ENCODE results near the gene CMIP. TPM values are rescaled to one million over a fixed set of nuclear protein-coding genes. Genes with fewer than 3 reads are reported as not detected.
A peak's percentile ranks its signal among the peaks of the same experiment; 100 is the strongest.

CMIP gene
- total and polyA plus RNA-seq, 7 donors = 1.4 to 8.9 (median 4.1) TPM

GRCh38 chr16:81745704-81746558, 301.3 kb downstream of the CMIP start:
- H3K27ac ChIP-seq = no peak overlapping the region
- intact Hi-C loops (cut with DNase I) = no loop called here

DNA sequence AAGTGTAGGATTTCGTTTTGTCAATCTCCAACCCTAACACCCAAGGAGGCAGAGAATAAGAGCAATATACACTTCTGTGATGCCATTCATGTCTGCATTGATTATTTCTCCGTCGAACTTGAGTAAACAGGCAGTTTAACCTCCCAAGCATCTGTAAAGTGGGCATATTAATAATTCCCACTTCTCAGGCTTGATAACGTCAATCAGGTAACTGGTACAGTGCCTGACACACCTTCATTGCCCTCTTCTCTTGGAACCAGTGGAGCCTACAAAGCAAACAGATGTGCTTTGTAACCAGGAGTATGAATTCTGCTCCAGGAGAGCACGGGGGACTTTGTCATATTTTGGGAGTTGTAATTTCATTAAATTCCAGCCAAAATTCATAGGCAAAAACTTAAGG, 302.0 kb downstream of the CMIP start:
- H3K36me3 ChIP-seq (ENCODE audit: insufficient read depth in 1 of 2, low read depth in 1 of 2) = no peaks in the 10 kb centered on the region
- WGBS, 3 donors = 46 to 57% (median 51%) methylated on average over 5 of the region's 5 CpGs
- DNase-seq = no peak
- peak overlapping the region; percentile 63 for H3K4me3 ChIP-seq
- intact Hi-C loops (cut with DNase I) = no loop called here
- TF ChIP-seq CTCF (IDR thresholded peaks at IDR 0.05) = no peak
- H3K4me1 ChIP-seq = no peaks in the 10 kb centered on the region
- peaks cover 0 to 4% (median 0%) of the 10 kb centered on the region in 3 donors for H3K27me3 ChIP-seq (ENCODE audit: insufficient read depth in 3 of 3, low read length in 2 of 3)
- no peak overlapping the region for H3K27ac ChIP-seq
- no peak for ATAC-seq
- no peaks in the 10 kb centered on the region for H3K9me3 ChIP-seq

More at GRCh38 chr16:81745704-81746558, 301.3 kb downstream of the CMIP start:
- no peak for TF ChIP-seq CTCF (IDR thresholded peaks at IDR 0.05)
- peaks cover 0 to 4% (median 0%) of the 10 kb centered on the region in 3 donors for H3K27me3 ChIP-seq (ENCODE audit: insufficient read depth in 3 of 3, low read length in 2 of 3)
- H3K4me1 ChIP-seq = no peaks in the 10 kb centered on the region
- DNase-seq (peak; percentile 57 to 75), ATAC-seq (peak; percentile 47 to 86 (median 80))
- 23 to 25% (median 25%) methylated on average over 33 of the region's 33 CpGs for WGBS, 3 donors
- H3K9me3 ChIP-seq = no peaks in the 10 kb centered on the region
- peak overlapping the region; percentile 63 for H3K4me3 ChIP-seq
- H3K36me3 ChIP-seq (ENCODE audit: insufficient read depth in 1 of 2, low read depth in 1 of 2) = no peaks in the 10 kb centered on the region

DNA sequence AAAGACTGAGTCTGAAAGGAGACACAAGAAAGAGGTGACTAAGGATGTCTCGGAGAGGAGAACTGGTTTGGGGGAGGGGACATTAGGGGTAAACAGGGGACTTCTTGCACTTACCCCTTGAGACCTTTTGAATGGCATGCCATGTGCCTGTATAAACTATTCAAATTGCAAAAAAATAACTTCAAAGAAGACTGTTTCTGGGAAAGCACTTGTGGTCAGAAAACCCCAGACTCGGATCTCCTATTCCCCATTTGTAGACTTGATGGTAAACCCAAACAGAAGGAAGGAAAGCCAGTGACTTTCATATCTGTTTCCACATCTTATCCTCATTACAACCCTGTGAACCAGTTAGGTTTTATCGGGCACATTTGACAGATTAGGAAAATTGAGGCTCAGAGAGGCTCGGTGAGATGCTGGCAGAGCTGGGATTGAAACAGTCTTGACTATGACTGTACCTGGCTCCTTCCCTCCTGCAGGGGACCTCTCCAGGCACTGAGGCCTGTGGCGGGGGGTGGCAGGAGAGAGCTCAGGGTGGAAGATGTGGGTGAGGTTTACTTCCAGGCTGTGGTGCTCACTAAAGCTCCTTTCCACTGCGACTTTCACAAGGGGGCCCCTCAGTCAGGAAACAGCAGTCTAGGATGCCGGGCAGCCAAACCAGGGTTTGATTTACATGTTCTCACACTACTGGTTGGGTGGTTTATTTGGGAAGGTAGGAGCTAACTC, 304.0 kb downstream of the CMIP start:
- DNase-seq = no peak
- WGBS, 3 donors = 59 to 64% (median 63%) methylated on average over 7 of the region's 7 CpGs
- Histone ChIP-seq H3K4me3 (no peak overlapping the region), H3K36me3 (ENCODE audit: insufficient read depth in 1 of 2, low read depth in 1 of 2) (no peaks in the 10 kb centered on the region), H3K4me1 (no peaks in the 10 kb centered on the region), H3K27ac (no peak overlapping the region), H3K9me3 (no peaks in the 10 kb centered on the region), H3K27me3 (ENCODE audit: insufficient read depth in 3 of 3, low read length in 2 of 3) (peaks cover 0 to 4% (median 0%) of the 10 kb centered on the region in 3 donors)
- TF ChIP-seq CTCF (IDR thresholded peaks at IDR 0.05) = no peak
- ATAC-seq = no peak
- intact Hi-C loops (cut with DNase I) = no loop called here

- intact Hi-C loops (cut with DNase I) = no loop called here
- no peak for TF ChIP-seq CTCF (IDR thresholded peaks at IDR 0.05)
- Histone ChIP-seq H3K9me3 (no peaks in the 10 kb centered on the region), H3K36me3 (ENCODE audit: insufficient read depth in 1 of 2, low read depth in 1 of 2) (no peaks in the 10 kb centered on the region), H3K4me3 (no peak overlapping the region), H3K27me3 (ENCODE audit: insufficient read depth in 3 of 3, low read length in 2 of 3) (no peaks in the 10 kb centered on the region), H3K27ac (no peak overlapping the region), H3K4me1 (no peaks in the 10 kb centered on the region)
- WGBS, 3 donors = 51 to 53% (median 52%) methylated on average over 12 to 13 of the region's 13 CpGs
- peak in 2 of 4 donors; percentile 42 to 43 for ATAC-seq
- peak; percentile 40 to 71 for DNase-seq
Observed at GRCh38 chr16:81752225-81752875, 307.7 kb downstream of the CMIP start.
